ENCODE measurements around the gene TNRC6B.

GRCh38 chr22:40308999-40309573, 131.4 kb downstream of the TNRC6B start:
- TF ChIP-seq EZH2 (IDR thresholded peaks at IDR 0.05; ENCODE audit: low read length, missing control alignments) (no peak), CTCF (conservative IDR thresholded peaks at IDR 0.05 in 1 of 2, IDR thresholded peaks at IDR 0.05 in 1 of 2; ENCODE audit: low read depth in 1 of 2, low read length in 2 of 2) (no peak)

All from fibroblast of lung (primary cell).